GM23338 (cell line): Measurements from ENCODE around the gene CD80. TPM values are rescaled to one million over a fixed set of nuclear protein-coding genes. Genes with fewer than 3 reads are reported as not detected.

Experiments used
- ATAC-seq: fragments of 200-7000 bp; cut with Tn5 transposase; 3 replicates; pipeline ENCODE4 v1.9.1; 2020
- DNase-seq: peaks from one replicate; pipeline ENCODE4 v3.0.0-alpha.2; 2015; ENCODE audit warnings: low spot score
- H2AFZ ChIP-seq: fragments of 200-600 bp; sonication (generic); 2 replicates; pipeline ENCODE4 v1.8.0; 2016; ENCODE audit warnings: antibody characterized with exemption, mild to moderate bottlenecking, moderate library complexity
- H3F3A ChIP-seq: fragments of 200-600 bp; sonication (generic); replicated peaks from 2 replicates; pipeline ENCODE4 v1.8.0; 2017; ENCODE audit warnings: antibody characterized with exemption, mixed run types, low read depth
- H3K27ac ChIP-seq: fragments of 200-600 bp; sonication (generic); 2 replicates; pipeline ENCODE4 v1.6.1; 2016; ENCODE audit warnings: low read depth
- H3K27me3 ChIP-seq: fragments of 200-600 bp; sonication (generic); 2 replicates; pipeline ENCODE4 v1.8.0; 2016; ENCODE audit warnings: mild to moderate bottlenecking, mixed run types, moderate library complexity; ENCODE audit not compliant: insufficient read depth
- H3K36me3 ChIP-seq: fragments of 200-600 bp; sonication (generic); 2 replicates; pipeline ENCODE4 v1.8.0; 2016; ENCODE audit warnings: mild to moderate bottlenecking; ENCODE audit not compliant: insufficient read depth
- H3K4me1 ChIP-seq: fragments of 200-600 bp; sonication (generic); 2 replicates; pipeline ENCODE4 v1.8.0; 2016; ENCODE audit warnings: mild to moderate bottlenecking, moderate library complexity; ENCODE audit not compliant: insufficient read depth
- H3K4me2 ChIP-seq: fragments of 200-600 bp; sonication (generic); 2 replicates; pipeline ENCODE4 v1.7.1; 2017; ENCODE audit warnings: mixed run types
- H3K4me3 ChIP-seq: fragments of 200-600 bp; sonication (generic); 2 replicates; pipeline ENCODE4 v1.6.1; 2016; ENCODE audit warnings: mixed run types
- H3K79me2 ChIP-seq: fragments of 200-600 bp; sonication (generic); replicated peaks from 2 replicates; pipeline ENCODE4 v1.8.0; 2017; ENCODE audit warnings: mild to moderate bottlenecking; ENCODE audit not compliant: insufficient read depth
- H3K9me2 ChIP-seq: fragments of 200-600 bp; sonication (generic); 2 replicates; pipeline ENCODE4 v1.8.0; 2017; ENCODE audit not compliant: insufficient read depth
- H4K20me1 ChIP-seq: fragments of 200-600 bp; sonication (generic); replicated peaks from 2 replicates; pipeline ENCODE4 v1.8.0; 2017; ENCODE audit warnings: mild to moderate bottlenecking; ENCODE audit not compliant: insufficient read depth
- H3K27ac Mint-ChIP-seq: 2 replicates; pipeline ENCODE4 v1.8.0; 2020; ENCODE audit warnings: inconsistent platforms, mild to moderate bottlenecking, moderate library complexity, mixed read lengths
- H3K27me3 Mint-ChIP-seq: 3 replicates; pipeline ENCODE4 v1.8.0; 2022; ENCODE audit warnings: low read depth, mild to moderate bottlenecking, moderate library complexity, mixed read lengths, inconsistent platforms; ENCODE audit not compliant: insufficient read depth, poor library complexity
- H3K36me3 Mint-ChIP-seq: 3 replicates; pipeline ENCODE4 v1.8.0; 2021; ENCODE audit warnings: low read depth, mild to moderate bottlenecking, inconsistent platforms, moderate library complexity, mixed read lengths
- H3K4me1 Mint-ChIP-seq: 3 replicates; pipeline ENCODE4 v1.8.0; 2020; ENCODE audit warnings: mild to moderate bottlenecking, inconsistent platforms, mixed read lengths
- H3K4me3 Mint-ChIP-seq: 3 replicates; pipeline ENCODE4 v1.8.0; 2021; ENCODE audit warnings: moderate library complexity, mild to moderate bottlenecking, inconsistent platforms, mixed read lengths
- H3K9me3 Mint-ChIP-seq: 3 replicates; pipeline ENCODE4 v1.8.0; 2020; ENCODE audit warnings: moderate library complexity, mild to moderate bottlenecking, inconsistent platforms, mixed read lengths
- CREB1 ChIP-seq: fragments of 250-450 bp; sonication (Bioruptor Pico); IDR thresholded peaks from 2 replicates; pipeline ENCODE4 v1.5.0; 2020; ENCODE audit warnings: low read depth, mild to moderate bottlenecking, moderate library complexity
- EZH2 ChIP-seq: fragments of 200-600 bp; sonication (generic); IDR thresholded peaks from one replicate; pipeline ENCODE4 v1.8.0; 2017; ENCODE audit warnings: antibody characterized with exemption, mild to moderate bottlenecking, low read depth; ENCODE audit not compliant: unreplicated experiment
- EZH2phosphoT487 ChIP-seq: fragments of 200-600 bp; sonication (generic); IDR thresholded peaks from one replicate; pipeline ENCODE4 v1.8.1; 2018; ENCODE audit warnings: antibody characterized with exemption; ENCODE audit not compliant: unreplicated experiment
- JUNB ChIP-seq: IDR thresholded peaks from one replicate; pipeline ENCODE4 v1.6.1; 2016; ENCODE audit warnings: antibody characterized with exemption; ENCODE audit not compliant: unreplicated experiment
- NANOG ChIP-seq: IDR thresholded peaks from 2 replicates; pipeline ENCODE4 v1.6.1; 2016; ENCODE audit warnings: antibody characterized with exemption, borderline replicate concordance
- POLR2AphosphoS5 ChIP-seq: IDR thresholded peaks from 2 replicates; pipeline ENCODE4 v1.6.1; 2016; ENCODE audit warnings: antibody characterized with exemption, low read depth
- STAT1 ChIP-seq: IDR thresholded peaks from one replicate; pipeline ENCODE4 v1.6.1; 2016; ENCODE audit warnings: antibody characterized with exemption; ENCODE audit not compliant: unreplicated experiment
- ZNF114 ChIP-seq: fragments of 250-450 bp; sonication (Bioruptor Pico); IDR thresholded peaks from 2 replicates; pipeline ENCODE4 v1.5.0; 2020; ENCODE audit warnings: mild to moderate bottlenecking, moderate library complexity
- ZNF331 ChIP-seq: fragments of 250-450 bp; sonication (Bioruptor Pico); IDR thresholded peaks from 2 replicates; pipeline ENCODE4 v1.5.0; 2020; ENCODE audit warnings: low read depth, mild to moderate bottlenecking, moderate library complexity
- polyA plus RNA-seq: library from polyadenylated mRNA; unstranded; fragments of >200 nt; fragmentation: Nextera tagmentation; extraction: Ambion mirVana; gene quantifications from 2 replicates; pipeline ENCODE4 v1.2.1, GENCODE V29; 2016
- total RNA-seq: library from RNA; depleted of rRNA; stranded (reverse); fragments of >200 nt; shearing (Covaris generic); gene quantifications from 2 replicates; pipeline ENCODE4 v1.2.3, GENCODE V29; 2014
- TF ChIP-seq, protein P1 (sequence below), 2 experiments: fragments of 200-600 bp in 1 of 2; sonication (generic) in 1 of 2; conservative IDR thresholded peaks; 2 replicates each; pipeline versions ENCODE4 v1.5.1 to v1.6.1; 2016 to 2017; ENCODE audit warnings: antibody characterized with exemption in 2 of 2, low read depth in 2 of 2, mild to moderate bottlenecking in 2 of 2, moderate library complexity in 1 of 2
- TF ChIP-seq, protein P2 (sequence below): IDR thresholded peaks from one replicate; pipeline ENCODE4 v1.6.1; 2018; ENCODE audit warnings: antibody characterized with exemption; ENCODE audit not compliant: unreplicated experiment
- TF ChIP-seq, protein P3 (sequence below): IDR thresholded peaks from 2 replicates; pipeline ENCODE4 v1.6.1; 2016; ENCODE audit warnings: antibody characterized with exemption

Gene CD80
- total and polyA plus RNA-seq, 2 experiments from 2014 or later, result not detected

DNA sequence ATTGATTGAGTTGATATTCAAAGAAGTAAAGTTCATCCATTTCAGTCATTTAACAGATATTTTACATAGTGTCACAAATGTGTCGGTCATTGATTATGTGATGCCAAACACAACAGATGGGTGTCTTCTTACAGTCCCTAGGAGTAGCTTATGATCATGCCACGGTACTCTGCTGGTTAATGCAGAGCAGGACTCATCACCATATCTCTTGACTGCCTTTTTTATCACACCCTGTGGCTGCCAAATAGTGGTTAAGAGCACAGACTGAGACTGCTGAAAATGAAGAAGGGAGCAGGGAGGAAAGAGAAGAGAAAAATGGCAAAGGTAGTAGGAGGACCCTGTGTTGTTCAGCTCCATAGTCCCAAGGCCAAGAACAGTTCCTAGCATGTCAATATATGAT lies 73.9 kb downstream of the CD80 start:
- no peak overlapping the region for H2AFZ ChIP-seq
- no peaks in the 10 kb centered on the region for H3K9me2 ChIP-seq
- H3F3A ChIP-seq, result no peaks in the 10 kb centered on the region
- Mint-ChIP-seq H3K4me1 (no peaks in the 10 kb centered on the region), H3K4me3 (no peak overlapping the region), H3K9me3 (no peaks in the 10 kb centered on the region), H3K36me3 (peaks cover 16% of the 10 kb centered on the region; the same call in 2 of the 3 replicates), H3K27me3 (peaks cover 2% of the 10 kb centered on the region), H3K27ac (no peak overlapping the region)
- no peaks in the 10 kb centered on the region for H4K20me1 ChIP-seq
- no peaks in the 10 kb centered on the region for H3K4me1 ChIP-seq
- H3K4me2 ChIP-seq, result no peak overlapping the region
- H3K27me3 ChIP-seq, result no peaks in the 10 kb centered on the region
- no peaks in the 10 kb centered on the region for H3K79me2 ChIP-seq
- no peak for DNase-seq
- TF ChIP-seq, protein P1, sequence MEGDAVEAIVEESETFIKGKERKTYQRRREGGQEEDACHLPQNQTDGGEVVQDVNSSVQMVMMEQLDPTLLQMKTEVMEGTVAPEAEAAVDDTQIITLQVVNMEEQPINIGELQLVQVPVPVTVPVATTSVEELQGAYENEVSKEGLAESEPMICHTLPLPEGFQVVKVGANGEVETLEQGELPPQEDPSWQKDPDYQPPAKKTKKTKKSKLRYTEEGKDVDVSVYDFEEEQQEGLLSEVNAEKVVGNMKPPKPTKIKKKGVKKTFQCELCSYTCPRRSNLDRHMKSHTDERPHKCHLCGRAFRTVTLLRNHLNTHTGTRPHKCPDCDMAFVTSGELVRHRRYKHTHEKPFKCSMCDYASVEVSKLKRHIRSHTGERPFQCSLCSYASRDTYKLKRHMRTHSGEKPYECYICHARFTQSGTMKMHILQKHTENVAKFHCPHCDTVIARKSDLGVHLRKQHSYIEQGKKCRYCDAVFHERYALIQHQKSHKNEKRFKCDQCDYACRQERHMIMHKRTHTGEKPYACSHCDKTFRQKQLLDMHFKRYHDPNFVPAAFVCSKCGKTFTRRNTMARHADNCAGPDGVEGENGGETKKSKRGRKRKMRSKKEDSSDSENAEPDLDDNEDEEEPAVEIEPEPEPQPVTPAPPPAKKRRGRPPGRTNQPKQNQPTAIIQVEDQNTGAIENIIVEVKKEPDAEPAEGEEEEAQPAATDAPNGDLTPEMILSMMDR (conservative IDR thresholded peaks at IDR 0.05; ENCODE audit: low read depth in 2 of 2), result no peak
- TF ChIP-seq ZNF331, result no peak
- TF ChIP-seq, protein P2, sequence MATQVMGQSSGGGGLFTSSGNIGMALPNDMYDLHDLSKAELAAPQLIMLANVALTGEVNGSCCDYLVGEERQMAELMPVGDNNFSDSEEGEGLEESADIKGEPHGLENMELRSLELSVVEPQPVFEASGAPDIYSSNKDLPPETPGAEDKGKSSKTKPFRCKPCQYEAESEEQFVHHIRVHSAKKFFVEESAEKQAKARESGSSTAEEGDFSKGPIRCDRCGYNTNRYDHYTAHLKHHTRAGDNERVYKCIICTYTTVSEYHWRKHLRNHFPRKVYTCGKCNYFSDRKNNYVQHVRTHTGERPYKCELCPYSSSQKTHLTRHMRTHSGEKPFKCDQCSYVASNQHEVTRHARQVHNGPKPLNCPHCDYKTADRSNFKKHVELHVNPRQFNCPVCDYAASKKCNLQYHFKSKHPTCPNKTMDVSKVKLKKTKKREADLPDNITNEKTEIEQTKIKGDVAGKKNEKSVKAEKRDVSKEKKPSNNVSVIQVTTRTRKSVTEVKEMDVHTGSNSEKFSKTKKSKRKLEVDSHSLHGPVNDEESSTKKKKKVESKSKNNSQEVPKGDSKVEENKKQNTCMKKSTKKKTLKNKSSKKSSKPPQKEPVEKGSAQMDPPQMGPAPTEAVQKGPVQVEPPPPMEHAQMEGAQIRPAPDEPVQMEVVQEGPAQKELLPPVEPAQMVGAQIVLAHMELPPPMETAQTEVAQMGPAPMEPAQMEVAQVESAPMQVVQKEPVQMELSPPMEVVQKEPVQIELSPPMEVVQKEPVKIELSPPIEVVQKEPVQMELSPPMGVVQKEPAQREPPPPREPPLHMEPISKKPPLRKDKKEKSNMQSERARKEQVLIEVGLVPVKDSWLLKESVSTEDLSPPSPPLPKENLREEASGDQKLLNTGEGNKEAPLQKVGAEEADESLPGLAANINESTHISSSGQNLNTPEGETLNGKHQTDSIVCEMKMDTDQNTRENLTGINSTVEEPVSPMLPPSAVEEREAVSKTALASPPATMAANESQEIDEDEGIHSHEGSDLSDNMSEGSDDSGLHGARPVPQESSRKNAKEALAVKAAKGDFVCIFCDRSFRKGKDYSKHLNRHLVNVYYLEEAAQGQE, result no peak
- no peak for TF ChIP-seq EZH2
- TF ChIP-seq JUNB, result no peak
- TF ChIP-seq, protein P3, sequence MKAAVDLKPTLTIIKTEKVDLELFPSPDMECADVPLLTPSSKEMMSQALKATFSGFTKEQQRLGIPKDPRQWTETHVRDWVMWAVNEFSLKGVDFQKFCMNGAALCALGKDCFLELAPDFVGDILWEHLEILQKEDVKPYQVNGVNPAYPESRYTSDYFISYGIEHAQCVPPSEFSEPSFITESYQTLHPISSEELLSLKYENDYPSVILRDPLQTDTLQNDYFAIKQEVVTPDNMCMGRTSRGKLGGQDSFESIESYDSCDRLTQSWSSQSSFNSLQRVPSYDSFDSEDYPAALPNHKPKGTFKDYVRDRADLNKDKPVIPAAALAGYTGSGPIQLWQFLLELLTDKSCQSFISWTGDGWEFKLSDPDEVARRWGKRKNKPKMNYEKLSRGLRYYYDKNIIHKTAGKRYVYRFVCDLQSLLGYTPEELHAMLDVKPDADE, result no peak
- TF ChIP-seq STAT1, result no peak
- no peak overlapping the region for H3K27ac ChIP-seq
- ATAC-seq, result no peak
- H3K4me3 ChIP-seq, result no peak overlapping the region
- peaks cover 16% of the 10 kb centered on the region; the same call in 1 of the 2 replicates for H3K36me3 ChIP-seq

DNA sequence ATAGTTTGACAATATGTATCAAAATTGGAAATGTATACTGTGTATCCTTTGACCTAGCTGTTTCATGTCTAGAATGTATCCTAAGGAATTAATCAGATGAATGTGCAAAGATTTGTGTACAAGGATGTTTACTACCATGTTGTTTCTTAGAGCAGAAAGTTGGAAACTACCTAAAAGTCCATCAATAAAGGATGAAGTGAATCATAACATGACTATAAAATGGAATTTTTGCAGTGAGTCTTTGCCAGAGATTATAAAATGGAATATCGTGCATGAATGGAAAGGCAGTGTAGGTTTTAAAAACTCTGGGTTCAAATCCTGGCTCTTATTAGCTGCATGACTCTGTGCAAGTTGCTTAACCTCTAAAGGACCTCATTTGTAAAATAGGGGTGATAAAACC lies 76.3 kb downstream of the CD80 start:
- no peaks in the 10 kb centered on the region for H3K79me2 ChIP-seq
- H3F3A ChIP-seq, result no peaks in the 10 kb centered on the region
- H3K27me3 Mint-ChIP-seq, result peaks cover 2% of the 10 kb centered on the region
- H3K27ac ChIP-seq, result no peak overlapping the region
- no peak overlapping the region for H3K4me3 Mint-ChIP-seq
- no peaks in the 10 kb centered on the region for H3K9me2 ChIP-seq
- no peaks in the 10 kb centered on the region for H3K27me3 ChIP-seq
- DNase-seq (no peak), ATAC-seq (no peak)
- no peaks in the 10 kb centered on the region for H3K9me3 Mint-ChIP-seq
- no peaks in the 10 kb centered on the region for H3K4me1 Mint-ChIP-seq
- no peaks in the 10 kb centered on the region for H4K20me1 ChIP-seq
- peaks cover 18% of the 10 kb centered on the region; the same call in 2 of the 3 replicates for H3K36me3 Mint-ChIP-seq
- no peak overlapping the region for H2AFZ ChIP-seq
- H3K4me2 ChIP-seq, result no peak overlapping the region
- H3K36me3 ChIP-seq, result peaks cover 26% of the 10 kb centered on the region
- H3K27ac Mint-ChIP-seq, result no peak overlapping the region
- H3K4me1 ChIP-seq, result no peaks in the 10 kb centered on the region
- H3K4me3 ChIP-seq, result no peak overlapping the region
- TF ChIP-seq ZNF331, result no peak
- TF ChIP-seq STAT1, result no peak
- TF ChIP-seq, protein P2, result no peak
- TF ChIP-seq CREB1 (CRISPR knock-in tag), result no peak
- no peak for TF ChIP-seq EZH2
- no peak for TF ChIP-seq EZH2phosphoT487
- TF ChIP-seq NANOG, result no peak
- TF ChIP-seq, protein P1 (conservative IDR thresholded peaks at IDR 0.05; ENCODE audit: low read depth in 2 of 2), result no peak
- no peak for TF ChIP-seq POLR2AphosphoS5
- TF ChIP-seq ZNF114 (CRISPR knock-in tag), result no peak
- no peak for TF ChIP-seq JUNB
